ENCODE data around the gene QSOX2.

DNA sequence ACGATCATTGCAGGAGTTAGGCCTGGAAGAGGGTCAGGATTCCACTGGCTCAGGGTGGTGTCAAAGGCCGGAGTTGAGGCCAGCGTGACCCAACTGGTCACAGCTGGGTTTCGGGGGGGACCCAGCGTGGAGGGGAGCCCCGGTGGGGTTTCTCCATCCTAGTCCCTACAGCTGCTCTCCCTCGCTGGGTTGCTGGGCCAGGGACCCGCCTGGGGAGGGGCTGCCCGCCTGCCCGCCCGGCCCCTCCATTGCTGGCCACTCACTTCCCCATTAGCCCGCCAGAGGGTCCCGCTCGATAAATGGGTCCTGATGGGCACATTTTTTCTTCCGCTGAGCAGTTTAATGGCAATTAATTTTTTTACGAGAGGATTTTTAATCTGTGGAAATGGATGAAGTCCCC is 49.4 kb upstream of the QSOX2 start:
- TF ChIP-seq, protein P1, sequence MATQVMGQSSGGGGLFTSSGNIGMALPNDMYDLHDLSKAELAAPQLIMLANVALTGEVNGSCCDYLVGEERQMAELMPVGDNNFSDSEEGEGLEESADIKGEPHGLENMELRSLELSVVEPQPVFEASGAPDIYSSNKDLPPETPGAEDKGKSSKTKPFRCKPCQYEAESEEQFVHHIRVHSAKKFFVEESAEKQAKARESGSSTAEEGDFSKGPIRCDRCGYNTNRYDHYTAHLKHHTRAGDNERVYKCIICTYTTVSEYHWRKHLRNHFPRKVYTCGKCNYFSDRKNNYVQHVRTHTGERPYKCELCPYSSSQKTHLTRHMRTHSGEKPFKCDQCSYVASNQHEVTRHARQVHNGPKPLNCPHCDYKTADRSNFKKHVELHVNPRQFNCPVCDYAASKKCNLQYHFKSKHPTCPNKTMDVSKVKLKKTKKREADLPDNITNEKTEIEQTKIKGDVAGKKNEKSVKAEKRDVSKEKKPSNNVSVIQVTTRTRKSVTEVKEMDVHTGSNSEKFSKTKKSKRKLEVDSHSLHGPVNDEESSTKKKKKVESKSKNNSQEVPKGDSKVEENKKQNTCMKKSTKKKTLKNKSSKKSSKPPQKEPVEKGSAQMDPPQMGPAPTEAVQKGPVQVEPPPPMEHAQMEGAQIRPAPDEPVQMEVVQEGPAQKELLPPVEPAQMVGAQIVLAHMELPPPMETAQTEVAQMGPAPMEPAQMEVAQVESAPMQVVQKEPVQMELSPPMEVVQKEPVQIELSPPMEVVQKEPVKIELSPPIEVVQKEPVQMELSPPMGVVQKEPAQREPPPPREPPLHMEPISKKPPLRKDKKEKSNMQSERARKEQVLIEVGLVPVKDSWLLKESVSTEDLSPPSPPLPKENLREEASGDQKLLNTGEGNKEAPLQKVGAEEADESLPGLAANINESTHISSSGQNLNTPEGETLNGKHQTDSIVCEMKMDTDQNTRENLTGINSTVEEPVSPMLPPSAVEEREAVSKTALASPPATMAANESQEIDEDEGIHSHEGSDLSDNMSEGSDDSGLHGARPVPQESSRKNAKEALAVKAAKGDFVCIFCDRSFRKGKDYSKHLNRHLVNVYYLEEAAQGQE (IDR thresholded peaks at IDR 0.05), result no peak
- TF ChIP-seq, protein P2, sequence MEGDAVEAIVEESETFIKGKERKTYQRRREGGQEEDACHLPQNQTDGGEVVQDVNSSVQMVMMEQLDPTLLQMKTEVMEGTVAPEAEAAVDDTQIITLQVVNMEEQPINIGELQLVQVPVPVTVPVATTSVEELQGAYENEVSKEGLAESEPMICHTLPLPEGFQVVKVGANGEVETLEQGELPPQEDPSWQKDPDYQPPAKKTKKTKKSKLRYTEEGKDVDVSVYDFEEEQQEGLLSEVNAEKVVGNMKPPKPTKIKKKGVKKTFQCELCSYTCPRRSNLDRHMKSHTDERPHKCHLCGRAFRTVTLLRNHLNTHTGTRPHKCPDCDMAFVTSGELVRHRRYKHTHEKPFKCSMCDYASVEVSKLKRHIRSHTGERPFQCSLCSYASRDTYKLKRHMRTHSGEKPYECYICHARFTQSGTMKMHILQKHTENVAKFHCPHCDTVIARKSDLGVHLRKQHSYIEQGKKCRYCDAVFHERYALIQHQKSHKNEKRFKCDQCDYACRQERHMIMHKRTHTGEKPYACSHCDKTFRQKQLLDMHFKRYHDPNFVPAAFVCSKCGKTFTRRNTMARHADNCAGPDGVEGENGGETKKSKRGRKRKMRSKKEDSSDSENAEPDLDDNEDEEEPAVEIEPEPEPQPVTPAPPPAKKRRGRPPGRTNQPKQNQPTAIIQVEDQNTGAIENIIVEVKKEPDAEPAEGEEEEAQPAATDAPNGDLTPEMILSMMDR (IDR thresholded peaks at IDR 0.05; ENCODE audit: low read depth, low read length, missing input control), result no peak
- no peak for TF ChIP-seq RXRA (IDR thresholded peaks at IDR 0.05)
- no peak for TF ChIP-seq JUND (IDR thresholded peaks at IDR 0.05)
- TF ChIP-seq, protein P3, sequence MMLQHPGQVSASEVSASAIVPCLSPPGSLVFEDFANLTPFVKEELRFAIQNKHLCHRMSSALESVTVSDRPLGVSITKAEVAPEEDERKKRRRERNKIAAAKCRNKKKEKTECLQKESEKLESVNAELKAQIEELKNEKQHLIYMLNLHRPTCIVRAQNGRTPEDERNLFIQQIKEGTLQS (IDR thresholded peaks at IDR 0.05), result no peak
- TF ChIP-seq SP1 (IDR thresholded peaks at IDR 0.05), result no peak
- no peak for TF ChIP-seq FOXA2 (IDR thresholded peaks at IDR 0.05)

All from liver (tissue), 3 donors.